Measurements from ENCODE around the gene FIP1L1. TPM values are rescaled to one million over a fixed set of nuclear protein-coding genes. Genes with fewer than 3 reads are reported as not detected.

FIP1L1 gene
- total RNA-seq, 1 experiment from 2014 or later: 68.0 TPM

- Histone ChIP-seq H3K23ac (ENCODE audit: insufficient read length, low read depth, low read length) (no peak overlapping the region), H3K27ac (ENCODE audit: insufficient read length, low read depth, low read length) (no peak overlapping the region), H3K4ac (ENCODE audit: low read depth, low read length) (no peak overlapping the region), H3K14ac (ENCODE audit: insufficient read depth, low read length) (no peak overlapping the region), H3K79me1 (ENCODE audit: insufficient read depth, low read depth, low read length, poor library complexity, severe bottlenecking) (no peaks in the 10 kb centered on the region), H3T11ph (ENCODE audit: low read length) (no peak overlapping the region), H3K27me3 (ENCODE audit: insufficient read depth, low read length) (no peaks in the 10 kb centered on the region), H2AFZ (ENCODE audit: low read length) (peak overlapping the region; percentile 35), H2BK12ac (ENCODE audit: insufficient read length, low read depth, low read length) (no peak overlapping the region), H3K23me2 (ENCODE audit: insufficient read length, low read depth, low read length, poor library complexity, severe bottlenecking) (peaks cover 7% of the 10 kb centered on the region), H3K9me3 (ENCODE audit: control insufficient read depth, low read depth, low read length) (no peaks in the 10 kb centered on the region), H2BK20ac (ENCODE audit: low read depth, low read length, poor library complexity, severe bottlenecking) (no peak overlapping the region), H4K91ac (ENCODE audit: insufficient read length, low read depth, low read length) (no peak overlapping the region), H3K56ac (ENCODE audit: insufficient read length, low read depth, low read length) (no peak overlapping the region), H2AK5ac (ENCODE audit: insufficient read length, low read length) (no peak overlapping the region), H3K18ac (ENCODE audit: insufficient read length, low read depth, low read length) (no peak overlapping the region), H3K79me2 (ENCODE audit: insufficient read depth, low read length) (no peaks in the 10 kb centered on the region; the same call in 1 of the 2 replicates), H3K4me2 (ENCODE audit: insufficient read depth, insufficient read length, low read length) (peak overlapping the region; percentile 83), H2BK15ac (ENCODE audit: low read depth, low read length) (no peak overlapping the region), H3K9ac (ENCODE audit: extremely low read depth, insufficient read length, low read length) (no peak overlapping the region), H2BK120ac (ENCODE audit: low read depth, low read length, poor library complexity, severe bottlenecking) (no peak overlapping the region), H4K5ac (ENCODE audit: insufficient read length, low read depth, low read length) (no peak overlapping the region), H4K8ac (replicated peaks; ENCODE audit: insufficient read length, low read depth, low read length) (no peak overlapping the region), H3K4me1 (ENCODE audit: insufficient read depth, low read length) (no peaks in the 10 kb centered on the region), H4K20me1 (ENCODE audit: control insufficient read depth, insufficient read depth, insufficient read length) (no peaks in the 10 kb centered on the region), H2BK5ac (ENCODE audit: insufficient read length, low read length) (no peak overlapping the region)
- peaks cover 4 to 7% of the 10 kb centered on the region in 2 experiments; a peak in 2 of 5 replicates for H3K9me3 Mint-ChIP-seq
- H3K4me1 Mint-ChIP-seq: peaks cover 15 to 18% of the 10 kb centered on the region in 2 experiments
- WGBS (ENCODE audit: extremely low coverage, insufficient read length, low lambda C conversion rate): 100% methylated on average over 1 of the region's 8 CpGs
- no peak for DNase-seq
- peak overlapping the region; percentile 89 to 94 for H3K4me3 Mint-ChIP-seq
- peak overlapping the region in 2 of 3 experiments; percentile 24 to 51; a peak in 2 of 7 replicates for H3K27ac Mint-ChIP-seq
- no peak for TF ChIP-seq CTCF (conservative IDR thresholded peaks at IDR 0.05)
- H3K27me3 Mint-ChIP-seq (ENCODE audit: low read depth): peaks cover 51% of the 10 kb centered on the region
- no peaks in the 10 kb centered on the region; a peak in 1 of 7 replicates for H3K36me3 Mint-ChIP-seq (ENCODE audit: insufficient read depth in 1 of 3, low read depth in 3 of 3)
These were observed 11.1 kb upstream of the FIP1L1 start for GRCh38 chr4:53366301-53366716.

All from H9 (cell line).